Prostate gland (tissue), 2 donors: ENCODE results near the gene GTF2I. TPM values are rescaled to one million over a fixed set of nuclear protein-coding genes. Genes with fewer than 3 reads are reported as not detected.
"Not testable (repeated sequence)": the region's sequence is repeated elsewhere in the genome, so short reads cannot be mapped to it uniquely, and the experiment has no call there.

ENCODE experiments used
- DNase-seq: peaks from one replicate; pipeline ENCODE4 v3.0.0-alpha.2; 2019; ENCODE audit warnings: low spot score
- H3K27ac ChIP-seq, 2 donors: fragments of 200-600 bp; sonication (generic); 2 replicates each; pipeline ENCODE4 v1.5.1; 2017 to 2019
- H3K27me3 ChIP-seq: fragments of 200-600 bp; sonication (generic); replicated peaks from 2 replicates; pipeline ENCODE4 v1.5.1; 2019; ENCODE audit not compliant: insufficient read depth
- H3K36me3 ChIP-seq, 2 donors: fragments of 200-600 bp; sonication (generic); 1 replicate in 1 of 2; 2 replicates in 1 of 2; pipeline versions ENCODE4 v1.5.1 to v1.8.1; 2017 to 2019
- H3K4me1 ChIP-seq: fragments of 200-600 bp; sonication (generic); replicated peaks from 2 replicates; pipeline ENCODE4 v1.5.1; 2019
- H3K4me3 ChIP-seq, 2 donors: fragments of 200-600 bp; sonication (generic); 2 replicates each; pipeline ENCODE4 v1.5.1; 2017 to 2019
- H3K9me3 ChIP-seq: fragments of 200-600 bp; sonication (generic); 2 replicates; pipeline ENCODE4 v1.5.1; 2017
- WGBS: methylation state at CpG from one replicate; pipeline ENCODE4 v1.1.5; 2018; 5-methylcytosine and 5-hydroxymethylcytosine counted together
- intact Hi-C: fragments of 100-400 bp; cut with DNase I; formaldehyde crosslinking; loops from one replicate; pipeline ENCODE4 v1.14.2; 2022
- total RNA-seq, 2 donors: library from RNA; depleted of rRNA; stranded (reverse); fragments of >200 nt; gene quantifications; one replicate each; pipeline ENCODE4 v1.1.0, GENCODE V29; 2016

GTF2I gene
- total RNA-seq, 2 donors from 2014 or later, result 149 to 212 TPM

GRCh38 chr7:74758268-74758667 is 100.8 kb downstream of the GTF2I start:
- H3K27me3 ChIP-seq, intact Hi-C loops, DNase-seq, H3K36me3 ChIP-seq, H3K4me3 ChIP-seq, H3K27ac ChIP-seq, H3K4me1 ChIP-seq, H3K9me3 ChIP-seq: not testable (repeated sequence)
- no CpG with 5 or more reads among the region's 7 CpGs for WGBS

- DNase-seq, H3K36me3 ChIP-seq, H3K4me3 ChIP-seq, H3K27ac ChIP-seq, H3K27me3 ChIP-seq, H3K9me3 ChIP-seq, intact Hi-C loops, H3K4me1 ChIP-seq: not testable (repeated sequence)
- WGBS, result no CpG with 5 or more reads among the region's 3 CpGs
Measured at GRCh38 chr7:74758982-74759381, 101.5 kb downstream of the GTF2I start.

- H3K36me3 ChIP-seq, H3K4me3 ChIP-seq, H3K27me3 ChIP-seq, intact Hi-C loops, DNase-seq, H3K9me3 ChIP-seq, H3K27ac ChIP-seq, H3K4me1 ChIP-seq: not testable (repeated sequence)
- no CpG with 5 or more reads among the region's 17 CpGs for WGBS
Measured at GRCh38 chr7:74765205-74765918, 107.8 kb downstream of the GTF2I start.

- WGBS, result no CpG with 5 or more reads among the region's 7 CpGs
- H3K4me3 ChIP-seq, H3K4me1 ChIP-seq, H3K27me3 ChIP-seq, H3K9me3 ChIP-seq, DNase-seq, H3K36me3 ChIP-seq, intact Hi-C loops, H3K27ac ChIP-seq: not testable (repeated sequence)
Measured at GRCh38 chr7:74766509-74766908, 109.0 kb downstream of the GTF2I start.

- intact Hi-C loops, DNase-seq, H3K27me3 ChIP-seq, H3K36me3 ChIP-seq, H3K27ac ChIP-seq, H3K4me3 ChIP-seq, H3K9me3 ChIP-seq, H3K4me1 ChIP-seq: not testable (repeated sequence)
- WGBS, result 100% methylated on average over 1 of the region's 10 CpGs
Measured at GRCh38 chr7:74766991-74767390, 109.5 kb downstream of the GTF2I start.

- DNase-seq, H3K27me3 ChIP-seq, intact Hi-C loops, H3K9me3 ChIP-seq, H3K27ac ChIP-seq, H3K4me1 ChIP-seq, H3K36me3 ChIP-seq, H3K4me3 ChIP-seq: not testable (repeated sequence)
- 97% methylated on average over 4 of the region's 7 CpGs for WGBS
Measured at GRCh38 chr7:74770062-74770461, 112.5 kb downstream of the GTF2I start.

GRCh38 chr7:74772093-74772492 is 114.6 kb downstream of the GTF2I start:
- WGBS, result 100% methylated on average over 3 of the region's 6 CpGs
- H3K4me1 ChIP-seq, intact Hi-C loops, H3K27me3 ChIP-seq, H3K4me3 ChIP-seq, H3K36me3 ChIP-seq, DNase-seq, H3K27ac ChIP-seq, H3K9me3 ChIP-seq: not testable (repeated sequence)

GRCh38 chr7:74773760-74774750 is 116.5 kb downstream of the GTF2I start, which contains the start of gene NCF1:
Gene NCF1 (plus strand): TSS chr7:74774011. CDS start chr7:74774032, 21 bp downstream.
- no CpG with 5 or more reads among the region's 21 CpGs for WGBS
- H3K4me3 ChIP-seq, H3K27me3 ChIP-seq, H3K9me3 ChIP-seq, intact Hi-C loops, H3K36me3 ChIP-seq, DNase-seq, H3K27ac ChIP-seq, H3K4me1 ChIP-seq: not testable (repeated sequence)

- no CpG with 5 or more reads among the region's 6 CpGs for whole genome bisulfite sequencing
- intact Hi-C loops, H3K4me1 ChIP-seq, H3K27ac ChIP-seq, H3K36me3 ChIP-seq, H3K4me3 ChIP-seq, H3K27me3 ChIP-seq, DNase-seq, H3K9me3 ChIP-seq: not testable (repeated sequence)
Measured at GRCh38 chr7:74775111-74775510, 117.6 kb downstream of the GTF2I start.

GRCh38 chr7:74779053-74779452 is 121.5 kb downstream of the GTF2I start:
- H3K27me3 ChIP-seq, H3K36me3 ChIP-seq, DNase-seq, H3K4me3 ChIP-seq, H3K27ac ChIP-seq, H3K9me3 ChIP-seq, H3K4me1 ChIP-seq, intact Hi-C loops: not testable (repeated sequence)
- WGBS, result no CpG with 5 or more reads among the region's 17 CpGs

GRCh38 chr7:74781746-74782145 is 124.2 kb downstream of the GTF2I start:
- DNase-seq, H3K4me1 ChIP-seq, H3K27ac ChIP-seq, intact Hi-C loops, H3K9me3 ChIP-seq, H3K4me3 ChIP-seq, H3K36me3 ChIP-seq, H3K27me3 ChIP-seq: not testable (repeated sequence)
- 72% methylated on average over 3 of the region's 6 CpGs for WGBS

GRCh38 chr7:74783595-74783994 is 126.1 kb downstream of the GTF2I start:
- H3K4me3 ChIP-seq, intact Hi-C loops, H3K4me1 ChIP-seq, H3K27ac ChIP-seq, DNase-seq, H3K9me3 ChIP-seq, H3K27me3 ChIP-seq, H3K36me3 ChIP-seq: not testable (repeated sequence)
- WGBS, result 71% methylated on average over 2 of the region's 5 CpGs
